Heart left ventricle (tissue), 16 donors: ENCODE measurements around the gene DOCK3. TPM values are rescaled to one million over a fixed set of nuclear protein-coding genes. Genes with fewer than 3 reads are reported as not detected.
"Not testable (repeated sequence)": the region's sequence is repeated elsewhere in the genome, so short reads cannot be mapped to it uniquely, and the experiment has no call there.

Experiments
- ATAC-seq, 4 donors: fragments of 200-7000 bp; cut with Tn5 transposase; one replicate each; pipeline ENCODE4 v1.9.1; 2020 to 2022; ENCODE audit warnings: moderate library complexity in 4 of 4, mild to moderate bottlenecking in 3 of 4, moderate number of reproducible peaks in 1 of 4
- DNase-seq, 5 donors: peaks; one replicate each; pipeline ENCODE4 v3.0.0-alpha.2; 2020
- H3K27ac ChIP-seq, 12 donors: fragments of 200-600 bp; sonication (generic) in 4 of 12; one replicate each; pipeline versions ENCODE4 v1.5.0 to v1.8.0; 2016 to 2022; ENCODE audit warnings: mild to moderate bottlenecking in 2 of 12
- H3K27me3 ChIP-seq, 9 donors: fragments of 200-600 bp; sonication (generic) in 2 of 9; one replicate each; pipeline versions ENCODE4 v1.5.1 to v1.8.0; 2016 to 2022; ENCODE audit warnings: mild to moderate bottlenecking in 3 of 9
- H3K36me3 ChIP-seq, 9 donors: fragments of 200-600 bp; sonication (generic) in 2 of 9; one replicate each; pipeline versions ENCODE4 v1.5.0 to v1.8.0; 2018 to 2022; ENCODE audit warnings: mild to moderate bottlenecking in 2 of 9
- H3K4me1 ChIP-seq, 12 donors: fragments of 200-600 bp; sonication (generic) in 4 of 12; one replicate each; pipeline versions ENCODE4 v1.5.0 to v1.8.0; 2016 to 2022; ENCODE audit warnings: mild to moderate bottlenecking in 3 of 12
- H3K4me3 ChIP-seq, 12 donors: fragments of 200-600 bp; sonication (generic) in 4 of 12; one replicate each; pipeline versions ENCODE4 v1.5.0 to v1.8.0; 2017 to 2022; ENCODE audit warnings: mild to moderate bottlenecking in 9 of 12, moderate library complexity in 4 of 12
- H3K9me3 ChIP-seq, 12 donors: fragments of 200-600 bp; sonication (generic) in 4 of 12; one replicate each; pipeline versions ENCODE4 v1.5.0 to v1.8.0; 2016 to 2022; ENCODE audit warnings: mild to moderate bottlenecking in 1 of 12
- POLR2A ChIP-seq, 2 donors: fragments of 450-650 bp; IDR thresholded peaks; one replicate each; pipeline ENCODE4 v1.6.1; 2017; ENCODE audit warnings: antibody characterized with exemption in 2 of 2, mild to moderate bottlenecking in 2 of 2, moderate library complexity in 2 of 2
- WGBS, 4 donors: extraction: QIAGEN DNeasy Blood & Tissue Kit in 2 of 4; methylation state at CpG; one replicate each; pipeline versions ENCODE4 v1.1.5 to v1.1.7; 2013 to 2018; 5-methylcytosine and 5-hydroxymethylcytosine counted together
- intact Hi-C, 10 donors: fragments of 100-400 bp; cut with DNase I; formaldehyde crosslinking; loops; one replicate each; pipeline versions ENCODE4 v1.11.1 to v1.14.2; 2022
- polyA plus RNA-seq, 2 donors: library from polyadenylated mRNA; stranded (reverse); fragments of 200-250 nt; gene quantifications; one replicate each; pipeline ENCODE4 v1.2.3, GENCODE V29; 2013
- total RNA-seq, 9 donors: library from RNA; depleted of rRNA in 2 of 9; stranded (reverse); fragments of >200 nt in 2 of 9; fragmentation: NEBNext Ultra II Directional in 3 of 9; extraction: Animal tissue kit (Norgen Biotek cat#: 25700) in 3 of 9; gene quantifications; one replicate each; pipeline versions ENCODE4 v1.1.0 to v1.2.4, GENCODE V29; 2016 to 2023
- TF ChIP-seq, protein P1 (sequence below), 12 donors: fragments of 200-600 bp; sonication (generic) in 4 of 12; IDR thresholded peaks; one replicate each; pipeline versions ENCODE4 v1.5.0 to v1.8.0; 2018 to 2022; ENCODE audit warnings: antibody characterized with exemption in 12 of 12, mild to moderate bottlenecking in 5 of 12
- donor health status: ischemic (EF 13 %, LVEDD 7.1; RV severe dilation, severe dysfunction).
- donor health status: healthy with polysubstance abuse.
- donor health status: DM: no; HTN: yes; CAD: no.
- donor health status: DM: no; HTN: no; CAD: no.
- donor health status: ischemic (EF 25% LVEDD 6.9; RV normal size, moderate dysfunction).
- donor health status: ischemic (EF 25% LVEDD 5.7; RV mildly dilated, moderate dysfunction).
- donor health status: healthy.
- donor health status: DM: yes; HTN: yes; CAD: no.
- donor health status: ischemic (EF 35%, LVEDD 5.7; RV mildly dilated, moderate dysfunction).
- donor health status: nonischemic (EF 11% LVEDD 7.7; RV severe dilation, severe dysfunction).
- donor health status: DM: yes; HTN: yes; CAD: no.
- donor health status: PGD.
- donor health status: ischemic (EF 29% LVEDD 5.4; RV normal size, mild dysfunction).
- donor health status: nonischemic (EF 23%, LVEDD 6.1; RV moderate dilation, normal function).

DOCK3 gene
- total and polyA plus RNA-seq, 11 donors = 2.0 to 6.7 (median 4.8) TPM

- H3K9me3 ChIP-seq = peaks cover 0 to 5% (median 0%) of the 10 kb centered on the region in 12 donors
- DNase-seq = no peak
- H3K4me3 ChIP-seq = no peak overlapping the region
- intact Hi-C loops = no loop called here
- ATAC-seq = no peak
- WGBS, 4 donors = 57 to 100% (median 70%) methylated on average over 1 to 3 of the region's 3 CpGs
- no peaks in the 10 kb centered on the region for H3K27me3 ChIP-seq
- H3K27ac ChIP-seq = no peak overlapping the region
- no peaks in the 10 kb centered on the region for H3K36me3 ChIP-seq
- H3K4me1 ChIP-seq = peaks cover 0 to 9% (median 0%) of the 10 kb centered on the region in 12 donors
- TF ChIP-seq, protein P1, sequence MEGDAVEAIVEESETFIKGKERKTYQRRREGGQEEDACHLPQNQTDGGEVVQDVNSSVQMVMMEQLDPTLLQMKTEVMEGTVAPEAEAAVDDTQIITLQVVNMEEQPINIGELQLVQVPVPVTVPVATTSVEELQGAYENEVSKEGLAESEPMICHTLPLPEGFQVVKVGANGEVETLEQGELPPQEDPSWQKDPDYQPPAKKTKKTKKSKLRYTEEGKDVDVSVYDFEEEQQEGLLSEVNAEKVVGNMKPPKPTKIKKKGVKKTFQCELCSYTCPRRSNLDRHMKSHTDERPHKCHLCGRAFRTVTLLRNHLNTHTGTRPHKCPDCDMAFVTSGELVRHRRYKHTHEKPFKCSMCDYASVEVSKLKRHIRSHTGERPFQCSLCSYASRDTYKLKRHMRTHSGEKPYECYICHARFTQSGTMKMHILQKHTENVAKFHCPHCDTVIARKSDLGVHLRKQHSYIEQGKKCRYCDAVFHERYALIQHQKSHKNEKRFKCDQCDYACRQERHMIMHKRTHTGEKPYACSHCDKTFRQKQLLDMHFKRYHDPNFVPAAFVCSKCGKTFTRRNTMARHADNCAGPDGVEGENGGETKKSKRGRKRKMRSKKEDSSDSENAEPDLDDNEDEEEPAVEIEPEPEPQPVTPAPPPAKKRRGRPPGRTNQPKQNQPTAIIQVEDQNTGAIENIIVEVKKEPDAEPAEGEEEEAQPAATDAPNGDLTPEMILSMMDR (IDR thresholded peaks at IDR 0.05) = no peak
- no peak for TF ChIP-seq POLR2A (IDR thresholded peaks at IDR 0.05)
Measured at GRCh38 chr3:51242939-51243338, 568.2 kb downstream of the DOCK3 start.

- DNase-seq = no peak
- Histone ChIP-seq H3K9me3 (no peaks in the 10 kb centered on the region), H3K27ac (no peak overlapping the region), H3K4me3 (no peak overlapping the region), H3K36me3 (no peaks in the 10 kb centered on the region), H3K4me1 (peaks cover 0 to 9% (median 0%) of the 10 kb centered on the region in 12 donors), H3K27me3 (no peaks in the 10 kb centered on the region)
- TF ChIP-seq, protein P1 (IDR thresholded peaks at IDR 0.05) = no peak
- no peak for TF ChIP-seq POLR2A (IDR thresholded peaks at IDR 0.05)
- no peak for ATAC-seq
- intact Hi-C loops = no loop called here
Measured at GRCh38 chr3:51243924-51244323, 569.2 kb downstream of the DOCK3 start.

DNA sequence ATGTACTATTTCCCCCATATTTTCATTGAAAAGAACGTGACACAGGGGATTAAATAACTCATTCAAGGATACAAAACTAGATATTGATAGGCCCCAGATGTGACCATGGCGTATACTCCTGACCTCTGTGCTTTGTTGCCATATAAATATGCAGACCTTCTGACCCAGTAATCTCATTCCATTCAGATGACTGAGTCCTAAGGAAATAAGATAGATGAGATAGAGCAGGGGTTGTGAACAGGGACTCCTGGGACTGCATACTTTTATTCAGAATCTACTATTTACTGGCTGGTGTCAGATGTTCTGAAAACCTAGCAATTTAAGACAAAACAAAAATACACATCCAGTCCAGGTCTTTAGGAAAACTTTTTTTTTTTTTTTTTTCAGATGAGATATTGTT is 571.1 kb downstream of the DOCK3 start:
- Histone ChIP-seq H3K4me1 (peaks cover 0 to 9% (median 0%) of the 10 kb centered on the region in 12 donors), H3K27ac (no peak overlapping the region), H3K4me3 (no peak overlapping the region), H3K36me3 (no peaks in the 10 kb centered on the region), H3K27me3 (no peaks in the 10 kb centered on the region), H3K9me3 (no peaks in the 10 kb centered on the region)
- intact Hi-C loops = no loop called here
- no peak for DNase-seq
- 66 to 75% (median 69%) methylated on average over 2 of the region's 2 CpGs for WGBS, 4 donors
- TF ChIP-seq POLR2A (IDR thresholded peaks at IDR 0.05) = no peak
- TF ChIP-seq, protein P1 (IDR thresholded peaks at IDR 0.05) = no peak
- no peak for ATAC-seq

GRCh38 chr3:51257870-51258269 is 583.1 kb downstream of the DOCK3 start:
- intact Hi-C loops = no loop called here
- Histone ChIP-seq H3K4me3 (no peak overlapping the region), H3K27me3 (no peaks in the 10 kb centered on the region), H3K36me3 (peaks cover 0 to 6% (median 0%) of the 10 kb centered on the region in 9 donors), H3K9me3 (no peaks in the 10 kb centered on the region), H3K27ac (no peak overlapping the region), H3K4me1 (no peaks in the 10 kb centered on the region)
- TF ChIP-seq, protein P1 (IDR thresholded peaks at IDR 0.05) = no peak
- no peak for TF ChIP-seq POLR2A (IDR thresholded peaks at IDR 0.05)
- DNase-seq (no peak), ATAC-seq (no peak)
- WGBS, 4 donors = 86 to 100% (median 91%) methylated on average over 1 of the region's 1 CpG

DNA sequence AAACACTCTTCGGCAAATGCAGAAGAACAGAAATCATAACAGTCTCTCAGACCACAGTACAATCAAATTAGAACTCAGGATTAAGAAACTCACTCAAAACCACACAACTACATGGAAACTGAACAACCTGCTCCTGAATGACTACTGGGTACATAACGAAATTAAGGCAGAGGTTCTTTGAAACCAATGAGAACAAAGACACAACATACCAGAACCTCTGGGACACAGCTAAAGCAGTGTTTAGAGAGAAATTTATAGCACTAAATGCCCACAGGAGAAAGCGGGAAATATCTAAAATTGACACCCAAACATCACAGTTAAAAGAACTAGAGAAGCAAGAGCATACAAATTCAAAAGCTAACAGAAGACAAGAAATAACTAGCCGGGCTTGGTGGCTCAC is 589.4 kb downstream of the DOCK3 start:
- H3K9me3 ChIP-seq = peaks cover 0 to 13% (median 0%) of the 10 kb centered on the region in 12 donors

More for the DNA sequence above, 589.4 kb downstream of the DOCK3 start:
- H3K27ac ChIP-seq, DNase-seq, H3K4me3 ChIP-seq, intact Hi-C loops, ATAC-seq, H3K36me3 ChIP-seq, H3K4me1 ChIP-seq, H3K27me3 ChIP-seq: not testable (repeated sequence)
- WGBS, 4 donors = 83 to 88% (median 87%) methylated on average over 4 of the region's 4 CpGs
